Transverse colon (tissue), 4 donors: Measurements from ENCODE around the gene ZBTB1. TPM values are rescaled to one million over a fixed set of nuclear protein-coding genes. Genes with fewer than 3 reads are reported as not detected.

Experiments used
- DNase-seq: peaks from one replicate; pipeline ENCODE4 v3.0.0-alpha.2; 2019
- H3K27ac ChIP-seq, 4 donors: fragments of 200-600 bp; sonication (generic); 2 replicates each; pipeline ENCODE4 v1.5.1; 2016 to 2018; ENCODE audit warnings: inconsistent platforms in 4 of 4
- H3K27me3 ChIP-seq: fragments of 200-600 bp; sonication (generic); 2 replicates; pipeline ENCODE4 v1.5.1; 2017; ENCODE audit warnings: inconsistent platforms
- H3K36me3 ChIP-seq, 4 donors: fragments of 200-600 bp; sonication (generic); 2 replicates each; pipeline ENCODE4 v1.5.1; 2017 to 2019; ENCODE audit warnings: inconsistent platforms in 4 of 4
- H3K4me1 ChIP-seq, 4 donors: fragments of 200-600 bp; sonication (generic); 2 replicates each; pipeline ENCODE4 v1.5.1; 2017 to 2020; ENCODE audit warnings: inconsistent platforms in 4 of 4
- H3K4me3 ChIP-seq, 4 donors: fragments of 200-600 bp; sonication (generic); 1 replicate in 1 of 4; 2 replicates in 3 of 4; pipeline versions ENCODE4 v1.5.1 to v1.6.1; 2017 to 2019; ENCODE audit warnings: inconsistent platforms in 4 of 4
- H3K9me3 ChIP-seq, 2 donors: fragments of 200-600 bp; sonication (generic); 2 replicates each; pipeline ENCODE4 v1.5.1; 2017 to 2019; ENCODE audit warnings: inconsistent platforms in 2 of 2
- CTCF ChIP-seq, 5 experiments: fragments of 200-600 bp in 3 of 5; fragments of 450-650 bp in 2 of 5; sonication (generic) in 3 of 5; IDR thresholded peaks; 1 replicate in 2 of 5; 2 replicates in 3 of 5; pipeline ENCODE4 v1.5.1; 2016 to 2017; ENCODE audit warnings: antibody characterized with exemption in 5 of 5, inconsistent platforms in 3 of 5, mild to moderate bottlenecking in 2 of 5, moderate library complexity in 1 of 5
- EP300 ChIP-seq: sonication (generic); formaldehyde crosslinking; IDR thresholded peaks from one replicate; pipeline ENCODE4 v1.6.1; 2017; ENCODE audit warnings: antibody characterized with exemption, low read depth
- POLR2A ChIP-seq: fragments of 450-650 bp; IDR thresholded peaks from one replicate; pipeline ENCODE4 v1.6.1; 2016; ENCODE audit warnings: antibody characterized with exemption, mild to moderate bottlenecking, moderate library complexity
- POLR2AphosphoS5 ChIP-seq, 3 donors: sonication (generic); formaldehyde crosslinking; IDR thresholded peaks; one replicate each; pipeline ENCODE4 v1.6.1; 2016; ENCODE audit warnings: antibody characterized with exemption in 3 of 3
- WGBS, 2 donors: methylation state at CpG; one replicate each; pipeline ENCODE4 v1.1.5; 2018; ENCODE audit warnings: low coverage in 1 of 2; 5-methylcytosine and 5-hydroxymethylcytosine counted together
- in situ Hi-C, 4 donors: fragments of 200-750 bp; cut with MboI; loops; one replicate each; pipeline versions ENCODE4 v1.15.0 to v1.15.1; 2017; ENCODE audit warnings: low sequenced_read_pairs in 3 of 4, low pct_ligation_motif_present in 1 of 4, low pct_unique_long_range_greater_than_20kb in 1 of 4
- intact Hi-C: fragments of 100-400 bp; cut with DNase I; formaldehyde crosslinking; loops from one replicate; pipeline ENCODE4 v1.15.1; 2023; ENCODE audit warnings: low total_unique reads
- total RNA-seq, 4 donors: library from RNA; depleted of rRNA; stranded (reverse); fragments of >200 nt; gene quantifications; one replicate each; pipeline ENCODE4 v1.1.0, GENCODE V29; 2016

The ZBTB1 gene
- 10 to 100 TPM; 18.3 to 51.4 (median 34.3) TPM for total RNA-seq

- TF ChIP-seq CTCF (IDR thresholded peaks at IDR 0.05) (no peak), POLR2AphosphoS5 (IDR thresholded peaks at IDR 0.05) (peak; percentile 86 to 97 (median 93)), EP300 (no peak), POLR2A (peak; percentile 91)
- peaks cover 11 to 70% (median 53%) of the 10 kb centered on the region in 4 donors for H3K4me1 ChIP-seq
- H3K4me3 ChIP-seq = peak within 1 kb of the TSS; percentile 71 to 92 (median 74)
- 1% methylated on average over 48 of the region's 63 CpGs; no CpG with 5 or more reads in 1 of the 2 donors for WGBS, 2 donors
- intact Hi-C loops (no loop called here), in situ Hi-C loops (no loop called here)
- DNase-seq = peak; percentile 85
- H3K9me3 ChIP-seq = no peaks in the 10 kb centered on the region
- H3K36me3 ChIP-seq = no peaks in the 10 kb centered on the region
- H3K27me3 ChIP-seq = no peaks in the 10 kb centered on the region
- peak within 1 kb of the TSS; percentile 98 to 100 (median 100) for H3K27ac ChIP-seq
These were observed at the start of gene ZBTB1 for GRCh38 chr14:64504310-64504896. Gene ZBTB1, plus strand, starts transcription at chr14:64504770. Its CDS starts 16,735 bp downstream, at chr14:64521505.

GRCh38 chr14:64459405-64460136, 45.0 kb upstream of the ZBTB1 start:
- intact Hi-C loops = no loop called here
- Histone ChIP-seq H3K27me3 (no peaks in the 10 kb centered on the region), H3K4me3 (no peak overlapping the region), H3K27ac (no peak overlapping the region), H3K9me3 (no peaks in the 10 kb centered on the region), H3K36me3 (peaks cover 0 to 4% (median 0%) of the 10 kb centered on the region in 4 donors), H3K4me1 (peaks cover under 1 to 5% (median 3%) of the 10 kb centered on the region in 4 donors)
- WGBS, 2 donors = 59 to 72% methylated on average over 4 of the region's 4 CpGs
- DNase-seq = no peak
- no peak for TF ChIP-seq POLR2AphosphoS5 (IDR thresholded peaks at IDR 0.05)
- TF ChIP-seq POLR2A = no peak
- no peak for TF ChIP-seq EP300
- no peak for TF ChIP-seq CTCF (IDR thresholded peaks at IDR 0.05)
- in situ Hi-C loops = no loop called here

GRCh38 chr14:64461221-64461620, 43.3 kb upstream of the ZBTB1 start:
- WGBS, 2 donors = 90 to 100% methylated on average over 2 to 3 of the region's 3 CpGs
- no peaks in the 10 kb centered on the region for H3K9me3 ChIP-seq
- in situ Hi-C loops = no loop called here
- H3K27me3 ChIP-seq = no peaks in the 10 kb centered on the region
- H3K4me3 ChIP-seq = no peak overlapping the region
- TF ChIP-seq CTCF (IDR thresholded peaks at IDR 0.05) (no peak), EP300 (no peak), POLR2A (no peak), POLR2AphosphoS5 (IDR thresholded peaks at IDR 0.05) (no peak)
- DNase-seq = no peak
- intact Hi-C loops = no loop called here
- H3K36me3 ChIP-seq = no peaks in the 10 kb centered on the region
- no peak overlapping the region for H3K27ac ChIP-seq
- H3K4me1 ChIP-seq = peaks cover 5 to 13% (median 6%) of the 10 kb centered on the region in 4 donors

- intact Hi-C loops (no loop called here), in situ Hi-C loops (no loop called here)
- H3K4me1 ChIP-seq = peaks cover 5 to 29% (median 12%) of the 10 kb centered on the region in 4 donors
- H3K4me3 ChIP-seq = no peak overlapping the region
- no peaks in the 10 kb centered on the region for H3K9me3 ChIP-seq
- WGBS, 2 donors = 83 to 85% methylated on average over 2 of the region's 2 CpGs
- no peaks in the 10 kb centered on the region for H3K36me3 ChIP-seq
- H3K27me3 ChIP-seq = no peaks in the 10 kb centered on the region
- TF ChIP-seq EP300 (no peak), CTCF (IDR thresholded peaks at IDR 0.05) (no peak), POLR2A (no peak), POLR2AphosphoS5 (IDR thresholded peaks at IDR 0.05) (no peak)
- DNase-seq = no peak
- H3K27ac ChIP-seq = no peak overlapping the region
These were observed 41.4 kb upstream of the ZBTB1 start for GRCh38 chr14:64463195-64463594.
